Liver (tissue), 9 donors: ENCODE measurements around the gene NFATC2. TPM values are rescaled to one million over a fixed set of nuclear protein-coding genes. Genes with fewer than 3 reads are reported as not detected.

Experiments
- DNase-seq: peaks from one replicate; pipeline ENCODE4 v3.0.0-alpha.2; 2017; ENCODE audit warnings: low spot score
- H3K27ac ChIP-seq, 2 donors: one replicate each; pipeline ENCODE4 v1.7.0; 2013; ENCODE audit warnings: inconsistent platforms in 2 of 2, low read length in 2 of 2, control low read depth in 1 of 2, low read depth in 1 of 2, mild to moderate bottlenecking in 1 of 2
- H3K27me3 ChIP-seq, 4 donors: one replicate each; pipeline versions ENCODE4 v1.6.1 to v1.7.0; 2013; ENCODE audit warnings: low read length in 3 of 4, inconsistent platforms in 1 of 4, mild to moderate bottlenecking in 1 of 4, moderate library complexity in 1 of 4; ENCODE audit not compliant: control insufficient read depth in 4 of 4, insufficient read depth in 4 of 4
- H3K36me3 ChIP-seq, 4 donors: one replicate each; pipeline versions ENCODE4 v1.6.1 to v1.7.0; 2013; ENCODE audit warnings: low read length in 3 of 4, mild to moderate bottlenecking in 3 of 4, low read depth in 1 of 4, moderate library complexity in 1 of 4; ENCODE audit not compliant: control insufficient read depth in 4 of 4, insufficient read depth in 3 of 4
- H3K4me1 ChIP-seq, 4 donors: one replicate each; pipeline versions ENCODE4 v1.6.1 to v1.7.0; 2013; ENCODE audit warnings: low read length in 3 of 4, mild to moderate bottlenecking in 3 of 4, moderate library complexity in 1 of 4; ENCODE audit not compliant: control insufficient read depth in 4 of 4, insufficient read depth in 4 of 4
- H3K4me3 ChIP-seq, 3 donors: one replicate each; pipeline versions ENCODE4 v1.6.1 to v1.7.0; 2013; ENCODE audit warnings: low read length in 3 of 3, control low read depth in 1 of 3, low read depth in 1 of 3, mild to moderate bottlenecking in 1 of 3
- H3K9ac ChIP-seq, 2 donors: one replicate each; pipeline ENCODE4 v1.7.0; 2013; ENCODE audit warnings: low read length in 2 of 2, mild to moderate bottlenecking in 2 of 2, moderate library complexity in 2 of 2, control low read depth in 1 of 2, low read depth in 1 of 2
- H3K9me3 ChIP-seq, 4 donors: one replicate each; pipeline versions ENCODE4 v1.6.1 to v1.7.0; 2013; ENCODE audit warnings: low read length in 3 of 4; ENCODE audit not compliant: control insufficient read depth in 4 of 4
- EGR1 ChIP-seq, 2 donors: IDR thresholded peaks; 2 replicates each; pipeline ENCODE4 v1.6.1; 2016 to 2018; ENCODE audit warnings: antibody characterized with exemption in 2 of 2, low read depth in 2 of 2
- FOXA1 ChIP-seq: IDR thresholded peaks from 2 replicates; pipeline ENCODE4 v1.6.1; 2016; ENCODE audit warnings: antibody characterized with exemption
- FOXA2 ChIP-seq: IDR thresholded peaks from 2 replicates; pipeline ENCODE4 v1.6.1; 2016; ENCODE audit warnings: antibody characterized with exemption
- GABPA ChIP-seq, 2 donors: IDR thresholded peaks in 1 of 2; conservative IDR thresholded peaks in 1 of 2; 2 replicates each; pipeline ENCODE4 v1.6.1; 2016; ENCODE audit warnings: antibody characterized with exemption in 2 of 2, mild to moderate bottlenecking in 1 of 2, moderate library complexity in 1 of 2
- HNF4A ChIP-seq, 2 donors: conservative IDR thresholded peaks; 2 replicates each; pipeline ENCODE4 v1.6.1; 2016; ENCODE audit warnings: antibody characterized with exemption in 2 of 2, mild to moderate bottlenecking in 2 of 2
- HNF4G ChIP-seq: IDR thresholded peaks from 2 replicates; pipeline ENCODE4 v1.6.1; 2016; ENCODE audit warnings: antibody characterized with exemption
- JUND ChIP-seq, 2 donors: IDR thresholded peaks; 2 replicates each; pipeline ENCODE4 v1.6.1; 2016; ENCODE audit warnings: antibody characterized with exemption in 2 of 2
- NR2F2 ChIP-seq: IDR thresholded peaks from 2 replicates; pipeline ENCODE4 v1.6.1; 2016; ENCODE audit warnings: antibody characterized with exemption
- RAD21 ChIP-seq, 2 donors: IDR thresholded peaks; 2 replicates each; pipeline ENCODE4 v1.6.1; 2016; ENCODE audit warnings: antibody characterized with exemption in 2 of 2, mild to moderate bottlenecking in 2 of 2
- RXRA ChIP-seq, 2 donors: IDR thresholded peaks; 2 replicates each; pipeline ENCODE4 v1.6.1; 2017 to 2018; ENCODE audit warnings: antibody characterized with exemption in 2 of 2, mild to moderate bottlenecking in 1 of 2
- SP1 ChIP-seq: IDR thresholded peaks from 2 replicates; pipeline ENCODE4 v1.6.1; 2018; ENCODE audit warnings: antibody characterized with exemption, mild to moderate bottlenecking
- TAF1 ChIP-seq: conservative IDR thresholded peaks from 2 replicates; pipeline ENCODE4 v1.6.1; 2016; ENCODE audit warnings: antibody characterized with exemption, mild to moderate bottlenecking
- WGBS: extraction: QIAGEN DNeasy Blood & Tissue Kit; methylation state at CpG from one replicate; pipeline ENCODE4 v1.1.7; 2013; 5-methylcytosine and 5-hydroxymethylcytosine counted together
- polyA plus RNA-seq, 2 donors: library from polyadenylated mRNA; stranded (reverse) in 1 of 2; unstranded in 1 of 2; fragments of 200-250 nt in 1 of 2; fragments of >200 nt in 1 of 2; fragmentation: Nextera tagmentation in 1 of 2; extraction: Ambion mirVana in 1 of 2; gene quantifications; one replicate each; pipeline versions ENCODE4 v1.2.1 to v1.2.3, GENCODE V29; 2013 to 2015
- total RNA-seq, 2 donors: library from RNA; depleted of rRNA; stranded (reverse); fragments of >200 nt; gene quantifications; one replicate each; pipeline ENCODE4 v1.2.3, GENCODE V29; 2014
- TF ChIP-seq, protein P1 (sequence below): IDR thresholded peaks from 2 replicates; pipeline ENCODE4 v1.6.1; 2016; ENCODE audit warnings: antibody characterized with exemption
- TF ChIP-seq, protein P2 (sequence below): IDR thresholded peaks from 2 replicates; pipeline ENCODE4 v1.6.1; 2016; ENCODE audit warnings: antibody characterized with exemption
- TF ChIP-seq, protein P3 (sequence below): fragments of 150-350 bp; IDR thresholded peaks from 2 replicates; pipeline ENCODE4 v1.5.1; 2017; ENCODE audit warnings: improper control_type of control experiment, low read depth, low read length; ENCODE audit not compliant: missing input control
- TF ChIP-seq, protein P4 (sequence below): IDR thresholded peaks from 2 replicates; pipeline ENCODE4 v1.6.1; 2016; ENCODE audit warnings: antibody characterized with exemption, mild to moderate bottlenecking
- donor health status: healthy.
- donor health status: healthy.
- donor health status: healthy.
- donor health status: healthy.
- donor health status: healthy.

Gene NFATC2
- total and polyA plus RNA-seq, 4 donors, result 1.2 to 6.7 (median 2.6) TPM

GRCh38 chr20:51484831-51485230 is 57.7 kb downstream of the NFATC2 start:
- 97% methylated on average over 4 of the region's 4 CpGs for WGBS
- DNase-seq, result no peak
- Histone ChIP-seq H3K9me3 (no peaks in the 10 kb centered on the region), H3K27ac (no peak overlapping the region), H3K4me1 (peaks cover 0 to 7% (median 0%) of the 10 kb centered on the region in 4 donors), H3K36me3 (peaks cover 0 to 3% (median 2%) of the 10 kb centered on the region in 4 donors), H3K4me3 (no peak overlapping the region), H3K27me3 (no peaks in the 10 kb centered on the region), H3K9ac (no peak overlapping the region)
- TF ChIP-seq RAD21 (IDR thresholded peaks at IDR 0.05) (no peak), GABPA (IDR thresholded peaks at IDR 0.05 in 1 of 2, conservative IDR thresholded peaks at IDR 0.05 in 1 of 2) (no peak), SP1 (no peak), RXRA (IDR thresholded peaks at IDR 0.05) (no peak), HNF4G (no peak), FOXA1 (no peak), FOXA2 (no peak), HNF4A (conservative IDR thresholded peaks at IDR 0.05) (no peak), EGR1 (IDR thresholded peaks at IDR 0.05; ENCODE audit: low read depth in 2 of 2) (no peak)
- TF ChIP-seq, protein P1, sequence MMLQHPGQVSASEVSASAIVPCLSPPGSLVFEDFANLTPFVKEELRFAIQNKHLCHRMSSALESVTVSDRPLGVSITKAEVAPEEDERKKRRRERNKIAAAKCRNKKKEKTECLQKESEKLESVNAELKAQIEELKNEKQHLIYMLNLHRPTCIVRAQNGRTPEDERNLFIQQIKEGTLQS, result no peak
- TF ChIP-seq, protein P2, sequence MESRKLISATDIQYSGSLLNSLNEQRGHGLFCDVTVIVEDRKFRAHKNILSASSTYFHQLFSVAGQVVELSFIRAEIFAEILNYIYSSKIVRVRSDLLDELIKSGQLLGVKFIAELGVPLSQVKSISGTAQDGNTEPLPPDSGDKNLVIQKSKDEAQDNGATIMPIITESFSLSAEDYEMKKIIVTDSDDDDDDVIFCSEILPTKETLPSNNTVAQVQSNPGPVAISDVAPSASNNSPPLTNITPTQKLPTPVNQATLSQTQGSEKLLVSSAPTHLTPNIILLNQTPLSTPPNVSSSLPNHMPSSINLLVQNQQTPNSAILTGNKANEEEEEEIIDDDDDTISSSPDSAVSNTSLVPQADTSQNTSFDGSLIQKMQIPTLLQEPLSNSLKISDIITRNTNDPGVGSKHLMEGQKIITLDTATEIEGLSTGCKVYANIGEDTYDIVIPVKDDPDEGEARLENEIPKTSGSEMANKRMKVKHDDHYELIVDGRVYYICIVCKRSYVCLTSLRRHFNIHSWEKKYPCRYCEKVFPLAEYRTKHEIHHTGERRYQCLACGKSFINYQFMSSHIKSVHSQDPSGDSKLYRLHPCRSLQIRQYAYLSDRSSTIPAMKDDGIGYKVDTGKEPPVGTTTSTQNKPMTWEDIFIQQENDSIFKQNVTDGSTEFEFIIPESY, result no peak
- TF ChIP-seq, protein P3, sequence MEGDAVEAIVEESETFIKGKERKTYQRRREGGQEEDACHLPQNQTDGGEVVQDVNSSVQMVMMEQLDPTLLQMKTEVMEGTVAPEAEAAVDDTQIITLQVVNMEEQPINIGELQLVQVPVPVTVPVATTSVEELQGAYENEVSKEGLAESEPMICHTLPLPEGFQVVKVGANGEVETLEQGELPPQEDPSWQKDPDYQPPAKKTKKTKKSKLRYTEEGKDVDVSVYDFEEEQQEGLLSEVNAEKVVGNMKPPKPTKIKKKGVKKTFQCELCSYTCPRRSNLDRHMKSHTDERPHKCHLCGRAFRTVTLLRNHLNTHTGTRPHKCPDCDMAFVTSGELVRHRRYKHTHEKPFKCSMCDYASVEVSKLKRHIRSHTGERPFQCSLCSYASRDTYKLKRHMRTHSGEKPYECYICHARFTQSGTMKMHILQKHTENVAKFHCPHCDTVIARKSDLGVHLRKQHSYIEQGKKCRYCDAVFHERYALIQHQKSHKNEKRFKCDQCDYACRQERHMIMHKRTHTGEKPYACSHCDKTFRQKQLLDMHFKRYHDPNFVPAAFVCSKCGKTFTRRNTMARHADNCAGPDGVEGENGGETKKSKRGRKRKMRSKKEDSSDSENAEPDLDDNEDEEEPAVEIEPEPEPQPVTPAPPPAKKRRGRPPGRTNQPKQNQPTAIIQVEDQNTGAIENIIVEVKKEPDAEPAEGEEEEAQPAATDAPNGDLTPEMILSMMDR, result no peak
- TF ChIP-seq, protein P4, sequence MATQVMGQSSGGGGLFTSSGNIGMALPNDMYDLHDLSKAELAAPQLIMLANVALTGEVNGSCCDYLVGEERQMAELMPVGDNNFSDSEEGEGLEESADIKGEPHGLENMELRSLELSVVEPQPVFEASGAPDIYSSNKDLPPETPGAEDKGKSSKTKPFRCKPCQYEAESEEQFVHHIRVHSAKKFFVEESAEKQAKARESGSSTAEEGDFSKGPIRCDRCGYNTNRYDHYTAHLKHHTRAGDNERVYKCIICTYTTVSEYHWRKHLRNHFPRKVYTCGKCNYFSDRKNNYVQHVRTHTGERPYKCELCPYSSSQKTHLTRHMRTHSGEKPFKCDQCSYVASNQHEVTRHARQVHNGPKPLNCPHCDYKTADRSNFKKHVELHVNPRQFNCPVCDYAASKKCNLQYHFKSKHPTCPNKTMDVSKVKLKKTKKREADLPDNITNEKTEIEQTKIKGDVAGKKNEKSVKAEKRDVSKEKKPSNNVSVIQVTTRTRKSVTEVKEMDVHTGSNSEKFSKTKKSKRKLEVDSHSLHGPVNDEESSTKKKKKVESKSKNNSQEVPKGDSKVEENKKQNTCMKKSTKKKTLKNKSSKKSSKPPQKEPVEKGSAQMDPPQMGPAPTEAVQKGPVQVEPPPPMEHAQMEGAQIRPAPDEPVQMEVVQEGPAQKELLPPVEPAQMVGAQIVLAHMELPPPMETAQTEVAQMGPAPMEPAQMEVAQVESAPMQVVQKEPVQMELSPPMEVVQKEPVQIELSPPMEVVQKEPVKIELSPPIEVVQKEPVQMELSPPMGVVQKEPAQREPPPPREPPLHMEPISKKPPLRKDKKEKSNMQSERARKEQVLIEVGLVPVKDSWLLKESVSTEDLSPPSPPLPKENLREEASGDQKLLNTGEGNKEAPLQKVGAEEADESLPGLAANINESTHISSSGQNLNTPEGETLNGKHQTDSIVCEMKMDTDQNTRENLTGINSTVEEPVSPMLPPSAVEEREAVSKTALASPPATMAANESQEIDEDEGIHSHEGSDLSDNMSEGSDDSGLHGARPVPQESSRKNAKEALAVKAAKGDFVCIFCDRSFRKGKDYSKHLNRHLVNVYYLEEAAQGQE, result no peak

DNA sequence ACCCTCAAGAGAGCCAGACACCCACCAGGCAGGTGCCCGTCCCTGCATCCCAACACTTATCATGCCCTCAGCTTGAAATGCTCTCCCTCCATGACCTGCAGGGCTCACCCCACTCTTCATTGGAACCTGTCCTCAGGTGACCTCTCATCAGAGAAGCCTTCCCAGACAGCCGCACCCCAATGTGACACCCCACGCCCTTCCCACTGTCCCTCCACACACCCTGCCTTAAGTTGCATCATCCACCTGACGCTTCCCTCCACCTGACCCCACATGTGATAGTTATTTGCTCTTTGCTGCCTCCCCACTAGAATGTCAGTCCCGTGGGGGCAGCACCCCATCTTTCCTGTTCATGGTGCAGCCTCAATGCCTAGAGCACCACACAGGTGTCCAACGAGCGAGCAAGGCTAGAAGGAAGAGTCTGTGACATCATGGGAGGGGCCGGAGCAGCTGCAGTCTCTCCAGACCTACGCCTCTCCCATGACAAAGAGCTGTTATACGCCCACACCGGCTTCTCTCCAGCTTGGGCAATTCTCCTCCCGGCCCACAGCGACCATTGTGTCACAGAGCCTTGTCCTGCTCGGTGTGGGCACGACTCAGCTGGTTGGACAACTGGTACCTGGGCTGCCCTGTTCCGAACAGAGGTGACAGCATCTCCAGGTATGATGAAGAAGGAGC is 58.2 kb downstream of the NFATC2 start:
- Histone ChIP-seq H3K27me3 (no peaks in the 10 kb centered on the region), H3K9me3 (no peaks in the 10 kb centered on the region), H3K36me3 (peaks cover 0 to 4% (median 1%) of the 10 kb centered on the region in 4 donors), H3K27ac (no peak overlapping the region), H3K4me3 (no peak overlapping the region), H3K4me1 (peaks cover 0 to 7% (median 0%) of the 10 kb centered on the region in 4 donors), H3K9ac (no peak overlapping the region)
- DNase-seq, result no peak
- WGBS, result 90% methylated on average over 16 of the region's 16 CpGs
- TF ChIP-seq TAF1, result no peak
- TF ChIP-seq NR2F2, result no peak
- TF ChIP-seq FOXA2, result no peak
- TF ChIP-seq JUND (IDR thresholded peaks at IDR 0.05), result no peak
